Liver (tissue), 9 donors: ENCODE data around the gene WWC2. TPM values are rescaled to one million over a fixed set of nuclear protein-coding genes. Genes with fewer than 3 reads are reported as not detected.

ENCODE experiments used
- DNase-seq: peaks from one replicate; pipeline ENCODE4 v3.0.0-alpha.2; 2017; ENCODE audit warnings: low spot score
- H3K27ac ChIP-seq, 2 donors: one replicate each; pipeline ENCODE4 v1.7.0; 2013; ENCODE audit warnings: inconsistent platforms in 2 of 2, low read length in 2 of 2, control low read depth in 1 of 2, low read depth in 1 of 2, mild to moderate bottlenecking in 1 of 2
- H3K27me3 ChIP-seq, 4 donors: one replicate each; pipeline versions ENCODE4 v1.6.1 to v1.7.0; 2013; ENCODE audit warnings: low read length in 3 of 4, inconsistent platforms in 1 of 4, mild to moderate bottlenecking in 1 of 4, moderate library complexity in 1 of 4; ENCODE audit not compliant: control insufficient read depth in 4 of 4, insufficient read depth in 4 of 4
- H3K36me3 ChIP-seq, 4 donors: one replicate each; pipeline versions ENCODE4 v1.6.1 to v1.7.0; 2013; ENCODE audit warnings: low read length in 3 of 4, mild to moderate bottlenecking in 3 of 4, low read depth in 1 of 4, moderate library complexity in 1 of 4; ENCODE audit not compliant: control insufficient read depth in 4 of 4, insufficient read depth in 3 of 4
- H3K4me1 ChIP-seq, 4 donors: one replicate each; pipeline versions ENCODE4 v1.6.1 to v1.7.0; 2013; ENCODE audit warnings: low read length in 3 of 4, mild to moderate bottlenecking in 3 of 4, moderate library complexity in 1 of 4; ENCODE audit not compliant: control insufficient read depth in 4 of 4, insufficient read depth in 4 of 4
- H3K4me3 ChIP-seq, 3 donors: one replicate each; pipeline versions ENCODE4 v1.6.1 to v1.7.0; 2013; ENCODE audit warnings: low read length in 3 of 3, control low read depth in 1 of 3, low read depth in 1 of 3, mild to moderate bottlenecking in 1 of 3
- H3K9ac ChIP-seq, 2 donors: one replicate each; pipeline ENCODE4 v1.7.0; 2013; ENCODE audit warnings: low read length in 2 of 2, mild to moderate bottlenecking in 2 of 2, moderate library complexity in 2 of 2, control low read depth in 1 of 2, low read depth in 1 of 2
- H3K9me3 ChIP-seq, 4 donors: one replicate each; pipeline versions ENCODE4 v1.6.1 to v1.7.0; 2013; ENCODE audit warnings: low read length in 3 of 4; ENCODE audit not compliant: control insufficient read depth in 4 of 4
- CTCF ChIP-seq: fragments of 150-350 bp; IDR thresholded peaks from 2 replicates; pipeline ENCODE4 v1.5.1; 2017; ENCODE audit warnings: improper control_type of control experiment, low read depth, low read length; ENCODE audit not compliant: missing input control
- EGR1 ChIP-seq, 2 donors: IDR thresholded peaks; 2 replicates each; pipeline ENCODE4 v1.6.1; 2016 to 2018; ENCODE audit warnings: antibody characterized with exemption in 2 of 2, low read depth in 2 of 2
- FOXA1 ChIP-seq: IDR thresholded peaks from 2 replicates; pipeline ENCODE4 v1.6.1; 2016; ENCODE audit warnings: antibody characterized with exemption
- GABPA ChIP-seq, 2 donors: IDR thresholded peaks in 1 of 2; conservative IDR thresholded peaks in 1 of 2; 2 replicates each; pipeline ENCODE4 v1.6.1; 2016; ENCODE audit warnings: antibody characterized with exemption in 2 of 2, mild to moderate bottlenecking in 1 of 2, moderate library complexity in 1 of 2
- MAX ChIP-seq: IDR thresholded peaks from 2 replicates; pipeline ENCODE4 v1.6.1; 2016; ENCODE audit warnings: antibody characterized with exemption
- RAD21 ChIP-seq, 2 donors: IDR thresholded peaks; 2 replicates each; pipeline ENCODE4 v1.6.1; 2016; ENCODE audit warnings: antibody characterized with exemption in 2 of 2, mild to moderate bottlenecking in 2 of 2
- REST ChIP-seq: IDR thresholded peaks from 2 replicates; pipeline ENCODE4 v1.6.1; 2016; ENCODE audit warnings: antibody characterized with exemption, mild to moderate bottlenecking
- TAF1 ChIP-seq: conservative IDR thresholded peaks from 2 replicates; pipeline ENCODE4 v1.6.1; 2016; ENCODE audit warnings: antibody characterized with exemption, mild to moderate bottlenecking
- ZBTB33 ChIP-seq: IDR thresholded peaks from 2 replicates; pipeline ENCODE4 v1.6.1; 2016; ENCODE audit warnings: antibody characterized with exemption
- WGBS: extraction: QIAGEN DNeasy Blood & Tissue Kit; methylation state at CpG from one replicate; pipeline ENCODE4 v1.1.7; 2013; 5-methylcytosine and 5-hydroxymethylcytosine counted together
- polyA plus RNA-seq, 2 donors: library from polyadenylated mRNA; stranded (reverse) in 1 of 2; unstranded in 1 of 2; fragments of 200-250 nt in 1 of 2; fragments of >200 nt in 1 of 2; fragmentation: Nextera tagmentation in 1 of 2; extraction: Ambion mirVana in 1 of 2; gene quantifications; one replicate each; pipeline versions ENCODE4 v1.2.1 to v1.2.3, GENCODE V29; 2013 to 2015
- total RNA-seq, 2 donors: library from RNA; depleted of rRNA; stranded (reverse); fragments of >200 nt; gene quantifications; one replicate each; pipeline ENCODE4 v1.2.3, GENCODE V29; 2014
- donor health status: healthy.
- donor health status: healthy.
- donor health status: healthy.
- donor health status: healthy.
- donor health status: healthy.

WWC2 gene
- total and polyA plus RNA-seq, 4 donors = 8.6 to 60.1 (median 13.3) TPM

GRCh38 chr4:183255487-183255886 lies 156.4 kb downstream of the WWC2 start:
- Histone ChIP-seq H3K9ac (no peak overlapping the region), H3K27me3 (no peaks in the 10 kb centered on the region), H3K27ac (no peak overlapping the region), H3K4me1 (peaks cover 5 to 48% (median 39%) of the 10 kb centered on the region in 4 donors), H3K36me3 (no peaks in the 10 kb centered on the region), H3K4me3 (no peak overlapping the region), H3K9me3 (no peaks in the 10 kb centered on the region)
- WGBS = 60% methylated on average over 3 of the region's 3 CpGs
- TF ChIP-seq TAF1 = no peak
- no peak for DNase-seq

GRCh38 chr4:183256343-183256742 lies 157.3 kb downstream of the WWC2 start:
- H3K4me3 ChIP-seq = no peak overlapping the region
- no peaks in the 10 kb centered on the region for H3K36me3 ChIP-seq
- DNase-seq = no peak
- H3K9ac ChIP-seq = no peak overlapping the region
- no peaks in the 10 kb centered on the region for H3K9me3 ChIP-seq
- no peaks in the 10 kb centered on the region for H3K27me3 ChIP-seq
- TF ChIP-seq RAD21 (IDR thresholded peaks at IDR 0.05) = no peak
- TF ChIP-seq REST = no peak
- TF ChIP-seq EGR1 (IDR thresholded peaks at IDR 0.05; ENCODE audit: low read depth in 2 of 2) = no peak
- no peak for TF ChIP-seq TAF1
- TF ChIP-seq ZBTB33 = no peak
- H3K27ac ChIP-seq = no peak overlapping the region
- H3K4me1 ChIP-seq = peaks cover 5 to 48% (median 40%) of the 10 kb centered on the region in 4 donors
- 76% methylated on average over 6 of the region's 6 CpGs for WGBS

GRCh38 chr4:183256756-183257385 lies 157.8 kb downstream of the WWC2 start:
- Histone ChIP-seq H3K4me1 (peaks cover 5 to 52% (median 40%) of the 10 kb centered on the region in 4 donors), H3K9me3 (no peaks in the 10 kb centered on the region), H3K36me3 (no peaks in the 10 kb centered on the region), H3K4me3 (no peak overlapping the region), H3K27me3 (no peaks in the 10 kb centered on the region), H3K9ac (no peak overlapping the region), H3K27ac (no peak overlapping the region)
- no peak for DNase-seq
- 56% methylated on average over 9 of the region's 9 CpGs for WGBS
- TF ChIP-seq FOXA1 = no peak
- TF ChIP-seq GABPA (IDR thresholded peaks at IDR 0.05 in 1 of 2, conservative IDR thresholded peaks at IDR 0.05 in 1 of 2) = no peak
- TF ChIP-seq REST = no peak
- no peak for TF ChIP-seq TAF1
- TF ChIP-seq RAD21 (IDR thresholded peaks at IDR 0.05) = peak; percentile 60 to 81
- no peak for TF ChIP-seq MAX
- TF ChIP-seq CTCF = peak; percentile 59
